ENCODE results near the gene MIER3.

DNA sequence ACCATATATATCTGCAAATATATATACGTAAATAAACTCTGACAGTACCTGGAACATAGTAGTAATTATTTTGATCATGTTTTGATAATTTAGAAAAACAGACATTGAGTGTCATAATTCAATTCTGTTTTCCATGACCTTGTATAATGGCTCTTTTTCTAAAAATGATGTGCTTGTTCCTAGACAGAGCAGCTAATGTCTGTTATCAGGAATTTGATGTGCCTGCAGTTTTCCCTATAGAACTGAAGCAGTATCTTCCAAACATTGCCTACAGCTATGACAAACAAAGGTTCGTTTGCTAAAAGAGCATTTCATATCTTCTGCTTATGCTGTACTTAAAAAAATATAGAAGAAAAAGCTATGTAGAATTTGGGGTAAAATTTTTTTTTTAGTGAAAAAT lies 37.2 kb downstream of the MIER3 start:
- TF ChIP-seq JUN (IDR thresholded peaks at IDR 0.05) (no peak), MYC (IDR thresholded peaks at IDR 0.05; ENCODE audit: borderline replicate concordance, low read length) (no peak), RFX5 (IDR thresholded peaks at IDR 0.05) (no peak)
- TF ChIP-seq, protein P1, sequence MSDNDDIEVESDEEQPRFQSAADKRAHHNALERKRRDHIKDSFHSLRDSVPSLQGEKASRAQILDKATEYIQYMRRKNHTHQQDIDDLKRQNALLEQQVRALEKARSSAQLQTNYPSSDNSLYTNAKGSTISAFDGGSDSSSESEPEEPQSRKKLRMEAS (IDR thresholded peaks at IDR 0.05), result no peak
- TF ChIP-seq, protein P2, sequence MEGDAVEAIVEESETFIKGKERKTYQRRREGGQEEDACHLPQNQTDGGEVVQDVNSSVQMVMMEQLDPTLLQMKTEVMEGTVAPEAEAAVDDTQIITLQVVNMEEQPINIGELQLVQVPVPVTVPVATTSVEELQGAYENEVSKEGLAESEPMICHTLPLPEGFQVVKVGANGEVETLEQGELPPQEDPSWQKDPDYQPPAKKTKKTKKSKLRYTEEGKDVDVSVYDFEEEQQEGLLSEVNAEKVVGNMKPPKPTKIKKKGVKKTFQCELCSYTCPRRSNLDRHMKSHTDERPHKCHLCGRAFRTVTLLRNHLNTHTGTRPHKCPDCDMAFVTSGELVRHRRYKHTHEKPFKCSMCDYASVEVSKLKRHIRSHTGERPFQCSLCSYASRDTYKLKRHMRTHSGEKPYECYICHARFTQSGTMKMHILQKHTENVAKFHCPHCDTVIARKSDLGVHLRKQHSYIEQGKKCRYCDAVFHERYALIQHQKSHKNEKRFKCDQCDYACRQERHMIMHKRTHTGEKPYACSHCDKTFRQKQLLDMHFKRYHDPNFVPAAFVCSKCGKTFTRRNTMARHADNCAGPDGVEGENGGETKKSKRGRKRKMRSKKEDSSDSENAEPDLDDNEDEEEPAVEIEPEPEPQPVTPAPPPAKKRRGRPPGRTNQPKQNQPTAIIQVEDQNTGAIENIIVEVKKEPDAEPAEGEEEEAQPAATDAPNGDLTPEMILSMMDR (IDR thresholded peaks at IDR 0.05), result no peak

All from A549 (cell line).